ENCODE results near the gene STAG1. TPM values are rescaled to one million over a fixed set of nuclear protein-coding genes. Genes with fewer than 3 reads are reported as not detected.

STAG1 gene
- total RNA-seq, 1 experiment from 2014 or later = 29.0 TPM

DNA sequence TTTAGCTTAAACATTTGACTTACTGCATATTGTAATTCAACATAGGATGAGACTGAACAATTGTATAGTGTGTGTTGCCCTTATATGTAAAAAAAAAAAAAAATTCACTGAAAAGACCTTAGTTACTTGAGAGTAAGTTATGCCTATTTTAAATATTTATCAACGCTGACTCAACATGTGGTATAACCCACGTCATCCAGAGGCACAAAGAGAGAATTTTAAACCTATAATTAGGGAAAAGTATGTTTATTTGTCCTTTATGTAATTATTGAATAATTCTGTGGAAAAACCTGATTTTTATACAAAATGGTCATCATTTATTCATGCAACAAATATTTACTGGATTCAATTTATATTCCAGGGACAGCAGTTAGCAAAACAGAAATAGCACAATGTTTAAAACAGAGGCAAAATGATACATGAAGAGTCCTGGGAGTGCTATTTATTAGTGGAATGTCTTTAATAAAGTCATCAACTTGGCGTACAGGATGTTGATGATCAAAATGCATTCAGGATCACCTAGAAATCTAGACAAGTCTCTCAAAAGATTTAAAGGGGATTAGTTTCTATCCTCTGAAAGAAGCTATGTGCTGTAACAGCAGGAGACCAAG lies 278.4 kb downstream of the STAG1 start:
- no peak overlapping the region for H3K4me3 ChIP-seq
- H3K9me3 ChIP-seq = peaks cover 4% of the 10 kb centered on the region; the same call in 1 of the 2 replicates
- H3K36me3 ChIP-seq = peaks cover 52% of the 10 kb centered on the region
- H3K27me3 ChIP-seq = no peaks in the 10 kb centered on the region
- DNase-seq = no peak

DNA sequence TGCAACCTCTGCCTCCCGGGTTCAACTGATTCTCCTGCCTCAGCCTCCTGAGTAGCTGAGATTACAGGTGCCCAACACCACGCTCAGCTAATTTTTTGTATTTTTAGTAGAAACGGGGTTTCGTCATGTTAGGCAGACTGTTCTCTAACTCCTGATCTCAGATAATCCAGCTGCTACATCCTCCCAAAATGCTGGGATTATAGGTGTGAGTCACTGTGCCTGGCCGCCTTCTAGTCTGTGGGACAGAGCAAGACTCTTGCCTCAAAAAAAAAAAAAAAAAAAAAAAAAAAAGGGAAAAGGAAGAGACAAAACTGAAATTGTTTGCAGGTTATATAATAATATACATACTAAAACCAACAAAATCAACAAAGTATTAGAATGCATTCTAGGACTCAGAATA lies 286.9 kb downstream of the STAG1 start:
- Histone ChIP-seq H3K9me3 (peaks cover 5% of the 10 kb centered on the region; the same call in 1 of the 2 replicates), H3K4me3 (no peak overlapping the region), H3K36me3 (peaks cover 9% of the 10 kb centered on the region), H3K27me3 (no peaks in the 10 kb centered on the region)
- peak; percentile 66 for DNase-seq

DNA sequence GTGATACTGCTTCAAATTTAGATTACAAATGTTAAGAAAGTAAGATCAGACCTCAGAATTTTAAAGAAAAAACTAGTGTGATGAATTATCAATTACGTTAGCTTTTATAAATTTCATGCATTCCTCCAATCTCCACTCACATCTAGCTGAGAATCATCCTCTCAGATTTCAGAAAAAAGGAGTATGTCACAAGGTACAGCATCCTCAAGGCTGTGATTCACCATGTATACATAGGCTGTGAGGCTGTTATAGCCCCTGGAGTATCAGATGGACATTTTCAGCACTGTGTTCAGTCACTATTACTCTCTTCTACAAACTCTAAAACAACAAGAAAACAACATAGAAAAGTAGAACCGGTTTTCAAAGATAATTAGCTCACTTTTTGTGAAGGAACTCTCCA lies 287.7 kb downstream of the STAG1 start:
- DNase-seq = peak; percentile 9
- no peaks in the 10 kb centered on the region for H3K27me3 ChIP-seq
- H3K9me3 ChIP-seq = peaks cover 3% of the 10 kb centered on the region; the same call in 1 of the 2 replicates
- H3K36me3 ChIP-seq = peaks cover 11% of the 10 kb centered on the region
- no peak overlapping the region for H3K4me3 ChIP-seq

DNA sequence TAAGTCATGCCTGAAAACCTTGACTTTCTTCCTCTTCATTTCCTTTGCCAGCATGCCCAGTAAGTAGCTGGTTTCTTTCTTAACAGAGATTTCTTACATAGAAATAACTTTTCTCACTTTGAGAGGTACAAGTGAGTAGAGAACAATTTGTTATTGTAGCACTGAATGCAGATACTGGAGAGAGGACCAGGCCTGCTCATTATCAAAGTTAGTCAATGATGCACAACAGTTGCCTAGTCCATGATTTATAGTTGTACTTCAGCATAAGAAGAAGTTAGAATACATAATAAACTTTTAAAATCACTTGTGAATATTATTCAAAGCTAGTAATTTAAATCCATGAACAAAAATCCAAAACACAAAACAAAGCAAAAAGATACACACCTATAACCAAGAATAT lies 289.0 kb downstream of the STAG1 start:
- H3K9me3 ChIP-seq = peaks cover 7% of the 10 kb centered on the region
- H3K36me3 ChIP-seq = peaks cover 19% of the 10 kb centered on the region
- DNase-seq = no peak
- H3K4me3 ChIP-seq = no peak overlapping the region
- H3K27me3 ChIP-seq = no peaks in the 10 kb centered on the region

DNA sequence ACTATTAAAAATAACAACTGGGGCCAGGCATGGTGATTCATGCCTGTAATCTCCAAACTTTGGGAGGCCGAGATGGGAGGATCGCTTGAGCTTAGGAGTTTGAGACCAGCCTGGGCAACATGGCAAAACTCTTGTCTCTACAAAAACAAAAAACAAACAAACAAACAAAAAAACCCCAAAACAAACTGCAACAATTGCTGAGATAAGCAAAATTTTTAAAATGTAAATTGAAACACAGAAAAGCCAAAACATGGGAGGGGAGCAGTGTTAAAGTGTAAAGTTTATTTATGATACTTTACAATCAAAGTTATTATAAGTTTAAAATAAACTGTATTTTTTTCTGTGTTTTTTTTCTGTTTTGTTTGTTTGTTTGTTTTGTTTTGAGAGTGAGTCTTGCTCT lies 294.4 kb downstream of the STAG1 start:
- peaks cover 48% of the 10 kb centered on the region for H3K36me3 ChIP-seq
- no peak overlapping the region for H3K4me3 ChIP-seq
- no peak for DNase-seq
- H3K27me3 ChIP-seq = no peaks in the 10 kb centered on the region
- H3K9me3 ChIP-seq = peaks cover 32% of the 10 kb centered on the region

DNA sequence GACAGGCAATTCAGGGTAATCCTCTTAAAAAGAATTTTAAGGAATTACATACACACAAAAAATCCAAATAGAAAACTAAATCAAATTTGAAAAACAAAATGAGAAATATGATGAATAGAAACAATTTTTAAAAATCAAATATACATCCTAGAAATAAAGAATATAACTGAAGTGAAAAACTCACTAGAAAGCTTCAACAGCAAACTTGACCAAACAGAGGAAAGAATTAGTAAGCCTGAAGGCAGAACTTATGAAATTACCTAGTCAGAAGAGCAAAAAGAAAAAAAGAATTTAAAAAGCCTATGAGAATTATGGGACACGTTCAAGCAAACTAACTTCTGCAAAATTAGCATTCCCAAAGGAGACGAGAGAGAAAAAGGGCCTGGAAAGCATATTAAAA lies 296.0 kb downstream of the STAG1 start:
- no peaks in the 10 kb centered on the region for H3K27me3 ChIP-seq
- no peak overlapping the region for H3K4me3 ChIP-seq
- H3K36me3 ChIP-seq = peaks cover 44% of the 10 kb centered on the region
- H3K9me3 ChIP-seq = peaks cover 32% of the 10 kb centered on the region
- no peak for DNase-seq

DNA sequence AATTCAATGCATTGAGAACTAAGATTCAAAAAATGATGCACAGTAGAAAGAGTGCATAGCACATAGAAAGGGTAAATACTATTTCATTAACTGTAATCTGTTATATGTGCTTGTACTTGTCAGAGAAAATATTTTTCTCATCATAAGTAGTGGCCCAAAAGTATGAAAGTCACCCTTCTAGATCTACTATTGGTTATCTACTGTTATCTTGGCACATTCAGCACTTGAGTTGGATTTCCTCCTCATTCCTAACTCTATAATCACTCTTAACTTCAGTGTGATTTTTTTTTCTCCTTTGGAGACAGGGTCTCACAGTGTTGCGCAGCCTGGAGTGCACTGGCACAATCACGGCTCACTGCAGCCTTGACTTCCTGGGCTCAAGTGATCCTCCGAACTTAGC lies 307.6 kb downstream of the STAG1 start:
- no peak overlapping the region for H3K4me3 ChIP-seq
- peaks cover 22% of the 10 kb centered on the region for H3K36me3 ChIP-seq
- DNase-seq = no peak
- no peaks in the 10 kb centered on the region for H3K27me3 ChIP-seq
- H3K9me3 ChIP-seq = no peaks in the 10 kb centered on the region

DNA sequence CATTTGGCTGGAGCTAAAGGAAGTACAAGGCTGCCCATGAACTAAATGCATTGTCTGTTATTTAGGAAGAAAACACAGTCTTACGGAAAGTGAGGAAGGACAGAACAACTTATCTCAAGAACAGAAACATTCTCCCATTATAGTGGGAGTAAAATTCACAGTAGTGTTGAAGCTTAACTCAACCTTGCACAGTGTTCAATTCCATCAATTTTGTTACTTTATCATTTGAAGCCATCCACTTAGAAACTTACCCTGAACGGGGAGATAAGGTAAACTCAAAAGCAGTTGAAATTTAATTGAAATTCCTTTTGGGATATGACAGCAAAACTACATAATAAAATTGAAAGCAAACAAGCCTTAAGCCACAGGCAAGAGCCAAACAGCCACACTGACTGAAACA lies 315.1 kb downstream of the STAG1 start:
- H3K36me3 ChIP-seq = peaks cover 13% of the 10 kb centered on the region
- H3K9me3 ChIP-seq = no peaks in the 10 kb centered on the region
- H3K4me3 ChIP-seq = no peak overlapping the region
- H3K27me3 ChIP-seq = no peaks in the 10 kb centered on the region
- DNase-seq = no peak

DNA sequence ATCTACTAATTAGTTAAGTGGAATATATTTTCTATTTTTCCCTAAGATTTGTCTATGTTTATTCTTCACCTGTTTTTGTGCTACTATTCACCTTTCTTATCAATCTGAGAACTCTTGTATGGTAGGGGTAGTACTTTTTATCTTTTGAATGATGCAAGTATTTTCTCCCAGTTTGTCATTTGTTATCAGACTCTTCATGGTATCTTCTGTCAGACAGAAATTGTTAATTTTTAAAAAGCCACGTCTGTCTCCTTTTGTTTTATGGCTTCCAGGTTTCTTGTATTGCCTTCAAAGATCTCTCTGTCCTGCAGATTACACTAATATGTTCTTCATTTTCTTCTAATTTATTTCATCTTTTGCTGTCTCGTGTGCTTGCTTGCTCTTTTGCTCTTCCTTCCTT lies 317.7 kb downstream of the STAG1 start:
- Histone ChIP-seq H3K36me3 (peaks cover 10% of the 10 kb centered on the region), H3K27me3 (no peaks in the 10 kb centered on the region), H3K4me3 (no peak overlapping the region), H3K9me3 (no peaks in the 10 kb centered on the region)
- no peak for DNase-seq

DNA sequence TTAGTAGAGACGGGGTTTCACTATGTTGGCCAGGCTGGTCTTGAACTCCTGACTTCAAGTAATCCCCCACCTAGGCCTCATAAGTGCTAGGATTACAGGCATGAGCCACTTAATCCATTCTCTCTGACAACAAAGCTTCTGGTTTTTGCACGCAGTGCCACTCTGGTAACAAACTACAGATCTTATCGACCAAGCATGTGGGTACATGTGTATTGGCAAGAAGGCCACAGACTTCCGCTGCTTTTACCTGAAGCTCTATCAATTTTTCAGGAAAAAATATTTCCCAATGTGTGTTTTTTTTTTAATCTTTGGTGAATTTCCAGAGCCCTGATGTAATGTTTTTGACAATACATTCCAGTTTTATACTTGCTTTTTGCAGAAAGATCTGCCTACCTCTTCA lies 319.5 kb downstream of the STAG1 start:
- no peak overlapping the region for H3K4me3 ChIP-seq
- H3K36me3 ChIP-seq = peaks cover 10% of the 10 kb centered on the region
- H3K27me3 ChIP-seq = no peaks in the 10 kb centered on the region
- DNase-seq = no peak
- no peaks in the 10 kb centered on the region for H3K9me3 ChIP-seq

DNA sequence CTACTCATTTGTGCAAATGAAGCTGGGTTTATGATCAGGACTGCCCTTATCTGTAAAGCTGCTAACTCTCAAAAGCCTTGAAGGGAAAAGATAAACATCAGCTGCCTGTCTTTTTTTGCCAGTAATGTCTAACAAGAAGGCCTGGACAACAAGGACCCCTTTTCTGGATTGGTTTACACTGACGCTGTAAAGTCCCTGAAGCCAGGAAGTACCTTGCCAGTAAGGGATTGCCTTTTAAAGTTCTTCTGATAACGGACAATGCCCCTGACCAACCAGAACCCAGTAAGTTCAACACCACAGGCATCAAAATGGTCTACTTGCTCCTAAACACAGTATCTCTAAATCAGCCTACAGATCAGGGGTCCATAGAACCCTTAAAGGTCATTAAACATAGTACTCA lies 324.0 kb downstream of the STAG1 start:
- DNase-seq = no peak
- Histone ChIP-seq H3K4me3 (no peak overlapping the region), H3K9me3 (no peaks in the 10 kb centered on the region), H3K27me3 (no peaks in the 10 kb centered on the region), H3K36me3 (peaks cover 12% of the 10 kb centered on the region)

DNA sequence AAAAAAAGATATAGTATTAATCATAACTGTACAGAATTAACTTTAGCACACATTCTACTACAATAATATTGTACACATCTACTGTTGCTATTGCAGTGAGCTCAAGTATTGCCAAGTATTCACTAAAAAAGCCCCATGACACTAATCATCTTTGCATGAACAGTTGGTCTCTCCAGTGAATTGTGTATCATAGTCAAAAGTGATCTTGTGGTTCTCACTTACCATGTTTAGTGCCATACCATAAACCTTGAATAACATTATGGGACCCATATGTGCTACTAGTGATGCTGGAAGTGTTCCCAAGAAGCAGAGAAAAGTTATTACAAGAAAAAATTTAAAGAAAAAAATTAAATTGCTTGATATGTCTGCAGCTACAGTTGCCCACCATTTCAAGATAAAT lies 324.9 kb downstream of the STAG1 start:
- H3K4me3 ChIP-seq = no peak overlapping the region
- DNase-seq = no peak
- H3K9me3 ChIP-seq = no peaks in the 10 kb centered on the region
- peaks cover 14% of the 10 kb centered on the region for H3K36me3 ChIP-seq
- H3K27me3 ChIP-seq = no peaks in the 10 kb centered on the region

DNA sequence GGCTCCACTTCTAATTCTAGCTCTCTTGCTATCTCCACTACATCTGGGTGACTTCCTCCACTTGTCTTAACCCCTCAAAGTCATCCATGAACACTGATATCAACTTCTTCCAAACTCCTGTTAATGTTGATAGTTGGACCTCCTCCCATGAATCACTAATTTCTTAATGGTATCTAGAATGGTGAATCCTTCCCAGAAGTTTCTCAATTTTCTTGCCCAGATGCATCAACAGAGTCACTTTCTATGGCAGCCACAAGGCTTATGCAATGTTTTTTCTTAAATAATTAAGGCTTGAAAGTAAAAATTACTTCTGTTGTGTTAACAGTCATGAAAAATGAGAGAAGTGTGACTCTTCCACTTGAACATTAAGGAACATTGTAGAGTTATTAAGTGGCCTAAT lies 337.7 kb downstream of the STAG1 start:
- DNase-seq = no peak
- Histone ChIP-seq H3K4me3 (no peak overlapping the region), H3K36me3 (peaks cover 19% of the 10 kb centered on the region), H3K9me3 (no peaks in the 10 kb centered on the region), H3K27me3 (no peaks in the 10 kb centered on the region)

DNA sequence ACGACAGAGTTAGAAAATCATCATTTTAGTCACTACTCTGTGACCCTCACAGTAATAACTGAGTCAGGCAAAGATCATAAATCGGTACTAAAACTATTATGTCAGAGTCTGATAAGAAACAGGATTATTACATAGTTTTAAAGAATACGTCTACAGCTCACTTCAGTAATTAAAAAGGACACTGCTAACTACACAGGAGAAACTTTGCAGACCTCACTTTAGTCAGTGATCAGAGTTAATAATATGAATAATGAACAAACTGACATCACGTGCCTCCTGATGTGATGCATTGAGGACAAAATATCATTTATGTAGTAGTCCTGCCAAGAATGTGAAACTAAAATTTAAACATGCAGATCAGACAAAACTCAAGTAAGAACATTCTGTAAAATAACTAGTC lies 339.9 kb downstream of the STAG1 start:
- Histone ChIP-seq H3K27me3 (no peaks in the 10 kb centered on the region), H3K4me3 (no peak overlapping the region), H3K9me3 (no peaks in the 10 kb centered on the region), H3K36me3 (peaks cover 14% of the 10 kb centered on the region)
- no peak for DNase-seq

DNA sequence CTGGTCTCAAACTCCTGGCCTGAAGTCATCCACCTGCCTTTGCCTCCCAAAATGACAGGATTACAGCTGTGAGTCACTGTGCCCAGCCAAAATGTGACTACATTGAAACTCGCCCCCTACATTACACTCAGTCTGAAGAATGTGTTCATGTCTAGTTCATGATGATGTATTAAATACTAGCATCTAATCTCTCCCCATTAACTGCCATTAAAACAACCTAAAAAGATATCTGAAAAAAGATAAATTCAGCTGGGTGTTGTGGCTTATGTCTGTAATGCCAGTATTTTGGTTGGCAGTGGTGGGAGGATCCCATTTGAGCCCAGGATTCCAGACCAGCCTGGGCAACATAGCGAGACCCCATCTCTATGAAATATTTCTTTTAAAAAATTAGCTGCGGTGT lies 342.6 kb downstream of the STAG1 start:
- Histone ChIP-seq H3K27me3 (no peaks in the 10 kb centered on the region), H3K4me3 (no peak overlapping the region), H3K9me3 (no peaks in the 10 kb centered on the region), H3K36me3 (peaks cover 10% of the 10 kb centered on the region)
- no peak for DNase-seq

DNA sequence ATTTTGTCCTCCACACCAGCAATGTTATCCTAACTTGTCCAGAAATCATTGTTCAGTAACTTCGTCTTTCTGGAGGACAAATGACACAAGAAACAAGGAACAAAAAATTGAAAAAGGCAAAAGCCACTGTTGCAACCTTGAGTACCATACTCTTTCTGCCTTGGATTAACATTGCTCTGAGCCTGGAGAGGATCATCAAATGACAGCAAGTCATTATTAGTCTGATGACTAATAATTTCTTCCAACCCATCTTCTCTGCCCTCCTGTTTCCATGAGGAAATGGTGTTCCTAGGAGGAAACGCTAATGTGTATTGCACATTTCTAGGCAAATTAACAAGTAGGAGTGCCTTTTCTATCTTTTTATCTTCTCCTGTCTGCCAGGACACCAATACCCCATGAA lies 348.1 kb downstream of the STAG1 start:
- H3K36me3 ChIP-seq = no peaks in the 10 kb centered on the region; the same call in none of the 2 replicates
- no peaks in the 10 kb centered on the region for H3K9me3 ChIP-seq
- DNase-seq = no peak
- H3K4me3 ChIP-seq = no peak overlapping the region
- no peaks in the 10 kb centered on the region for H3K27me3 ChIP-seq

DNA sequence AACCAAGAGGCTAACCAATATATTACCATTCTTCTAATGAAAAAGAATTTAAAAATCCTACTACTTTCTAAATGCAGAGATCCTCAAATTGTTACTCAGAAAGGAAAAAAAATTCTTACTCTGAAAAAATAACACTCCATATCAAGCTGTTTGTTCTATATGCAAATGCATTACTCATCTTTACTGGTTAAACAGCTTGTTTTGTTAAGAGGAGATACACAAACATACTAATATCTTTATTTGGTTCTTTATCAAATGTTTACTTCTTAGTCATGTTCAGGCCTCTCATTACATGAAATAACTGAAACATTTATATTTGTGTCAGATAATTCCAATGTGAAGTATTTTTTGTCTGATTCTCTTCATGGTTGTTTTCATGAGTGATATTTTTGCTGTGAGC lies 355.3 kb downstream of the STAG1 start:
- H3K4me3 ChIP-seq = no peak overlapping the region
- H3K27me3 ChIP-seq = no peaks in the 10 kb centered on the region
- no peaks in the 10 kb centered on the region for H3K9me3 ChIP-seq
- no peaks in the 10 kb centered on the region; the same call in 1 of the 2 replicates for H3K36me3 ChIP-seq
- DNase-seq = no peak

DNA sequence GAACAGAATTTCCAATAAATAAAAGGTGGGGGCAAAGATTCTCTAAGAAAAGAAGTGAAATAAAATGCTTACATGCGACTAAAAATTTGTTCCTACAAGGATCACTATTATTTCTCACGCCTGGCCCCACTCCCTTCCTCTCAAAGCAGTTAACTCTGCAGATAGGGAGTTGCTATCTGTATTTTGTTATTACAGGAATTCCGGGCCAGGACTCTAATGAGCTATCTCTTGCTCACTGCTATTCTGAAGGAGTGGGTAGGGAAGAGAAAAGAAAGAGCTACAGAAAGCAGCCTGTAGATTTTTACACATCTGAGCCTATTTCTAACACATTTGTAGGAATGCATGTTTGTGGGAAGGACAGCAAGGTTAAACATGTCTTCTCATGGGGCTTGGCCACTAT lies 361.6 kb downstream of the STAG1 start:
- Histone ChIP-seq H3K27me3 (no peaks in the 10 kb centered on the region), H3K4me3 (no peak overlapping the region), H3K9me3 (no peaks in the 10 kb centered on the region), H3K36me3 (peaks cover 3% of the 10 kb centered on the region; the same call in 1 of the 2 replicates)
- no peak for DNase-seq

DNA sequence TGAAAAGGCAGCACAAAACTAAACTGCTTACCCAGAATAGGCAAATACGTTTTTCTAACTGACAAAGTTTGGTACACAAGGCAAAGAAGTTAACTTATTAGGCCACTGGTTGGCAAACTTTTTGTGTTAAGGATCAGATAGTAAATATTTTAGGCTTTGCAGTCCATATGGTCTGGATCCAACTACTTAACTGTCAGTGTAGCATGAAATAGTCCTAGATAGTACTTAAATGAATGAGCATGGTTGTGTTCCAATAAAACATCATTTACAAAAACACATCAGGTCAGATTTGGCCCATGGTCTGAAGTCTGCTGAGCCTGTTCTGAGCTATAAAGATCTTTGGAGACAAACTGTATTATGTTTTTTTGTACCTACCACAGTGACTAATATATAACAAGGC lies 365.1 kb downstream of the STAG1 start:
- Histone ChIP-seq H3K4me3 (no peak overlapping the region), H3K36me3 (peaks cover 3% of the 10 kb centered on the region; the same call in 1 of the 2 replicates), H3K27me3 (no peaks in the 10 kb centered on the region), H3K9me3 (no peaks in the 10 kb centered on the region)
- no peak for DNase-seq
